K562 (cell line): ENCODE measurements around the gene ZNHIT6.

Source experiments
- SP1 ChIP-seq: sonication (generic); formaldehyde crosslinking; IDR thresholded peaks from 2 replicates; pipeline ENCODE4 v1.8.1; 2022; ENCODE audit warnings: mild to moderate bottlenecking, missing genetic modification reagents
- ZBTB1 ChIP-seq: sonication (generic); formaldehyde crosslinking; IDR thresholded peaks from 2 replicates; pipeline ENCODE4 v1.8.1; 2023; ENCODE audit warnings: missing genetic modification reagents, low read depth, mild to moderate bottlenecking, borderline replicate concordance

- no peak for TF ChIP-seq SP1 (CRISPR knock-in tag)
- no peak for TF ChIP-seq ZBTB1 (CRISPR knock-in tag)
Observed at GRCh38 chr1:85708829-85709227, 595 bp upstream of the ZNHIT6 start.
